Naive thymus-derived CD4-positive, alpha-beta T cell (primary cell): Measurements from ENCODE around the gene ZNF827. TPM values are rescaled to one million over a fixed set of nuclear protein-coding genes. Genes with fewer than 3 reads are reported as not detected.

Source experiments
- ATAC-seq: fragments of 150-1000 bp; cut with Tn5 transposase; 2 replicates; pipeline ENCODE4 v1.10.0; 2021; ENCODE audit warnings: mild to moderate bottlenecking, moderate library complexity
- CTCF ChIA-PET: fragments of 350-600 bp; sonication (Branson Sonifier 250); formaldehyde crosslinking; loops from one replicate; lab custom pipeline; 2021; ENCODE audit warnings: antibody characterized with exemption; lab: Charles Lee
- POLR2A ChIA-PET: fragments of 350-600 bp; sonication (Branson Sonifier 250); formaldehyde crosslinking; loops from one replicate; lab custom pipeline; 2021; ENCODE audit warnings: antibody characterized with exemption, inconsistent platforms; lab: Charles Lee
- DNase-seq, 9 donors: peaks; one replicate each; pipeline versions ENCODE4 v3.0.0 to v3.0.0-alpha.2; 2020 to 2022; ENCODE audit warnings: mixed read lengths in 1 of 9
- H3K27ac ChIP-seq: one replicate; pipeline ENCODE4 v1.7.0; 2013; ENCODE audit warnings: mild to moderate bottlenecking, low read depth, low read length, moderate library complexity
- H3K27me3 ChIP-seq, 2 donors: one replicate each; pipeline ENCODE4 v1.7.0; 2013; ENCODE audit warnings: low read length in 2 of 2, mild to moderate bottlenecking in 2 of 2, moderate library complexity in 2 of 2; ENCODE audit not compliant: control insufficient read depth in 2 of 2, insufficient read depth in 2 of 2
- H3K36me3 ChIP-seq, 3 experiments: 1 replicate in 2 of 3; 2 replicates in 1 of 3; pipeline ENCODE4 v1.7.0; 2013; ENCODE audit warnings: low read length in 3 of 3, mild to moderate bottlenecking in 3 of 3, moderate library complexity in 1 of 3; ENCODE audit not compliant: insufficient read depth in 3 of 3, control insufficient read depth in 2 of 3
- H3K4me1 ChIP-seq, 2 donors: one replicate each; pipeline ENCODE4 v1.7.0; 2013; ENCODE audit warnings: low read length in 2 of 2, mild to moderate bottlenecking in 2 of 2, moderate library complexity in 1 of 2; ENCODE audit not compliant: control insufficient read depth in 2 of 2, insufficient read depth in 2 of 2
- H3K4me3 ChIP-seq: 2 replicates; pipeline ENCODE4 v1.7.0; 2013; ENCODE audit warnings: mild to moderate bottlenecking, low read length
- H3K9me3 ChIP-seq, 3 experiments: 1 replicate in 2 of 3; 2 replicates in 1 of 3; pipeline ENCODE4 v1.7.0; 2013; ENCODE audit warnings: low read length in 3 of 3; ENCODE audit not compliant: control insufficient read depth in 2 of 3
- H3K27ac Mint-ChIP-seq, 9 donors: one replicate each; pipeline ENCODE4 v1.8.0; 2020 to 2022; ENCODE audit warnings: mixed read lengths in 9 of 9, mild to moderate bottlenecking in 8 of 9, moderate library complexity in 5 of 9, inconsistent platforms in 2 of 9
- H3K27me3 Mint-ChIP-seq, 5 donors: one replicate each; pipeline ENCODE4 v1.8.0; 2021 to 2022; ENCODE audit warnings: mixed read lengths in 5 of 5, mild to moderate bottlenecking in 1 of 5
- H3K36me3 Mint-ChIP-seq, 5 donors: one replicate each; pipeline ENCODE4 v1.8.0; 2020 to 2022; ENCODE audit warnings: mixed read lengths in 5 of 5, mild to moderate bottlenecking in 3 of 5, inconsistent platforms in 1 of 5
- H3K4me1 Mint-ChIP-seq, 7 donors: one replicate each; pipeline ENCODE4 v1.8.0; 2020 to 2022; ENCODE audit warnings: mixed read lengths in 7 of 7, mild to moderate bottlenecking in 3 of 7, inconsistent platforms in 1 of 7
- H3K4me3 Mint-ChIP-seq, 10 donors: one replicate each; pipeline ENCODE4 v1.8.0; 2020 to 2022; ENCODE audit warnings: mild to moderate bottlenecking in 10 of 10, mixed read lengths in 10 of 10, moderate library complexity in 6 of 10, inconsistent platforms in 2 of 10
- H3K9me3 Mint-ChIP-seq, 11 donors: one replicate each; pipeline ENCODE4 v1.8.0; 2020 to 2022; ENCODE audit warnings: mixed read lengths in 11 of 11, mild to moderate bottlenecking in 4 of 11, inconsistent platforms in 1 of 11, moderate library complexity in 1 of 11
- intact Hi-C, 2 donors: fragments of 100-400 bp; cut with micrococcal nuclease; formaldehyde crosslinking; loops; one replicate each; pipeline ENCODE4 v1.15.1; 2023
- polyA plus RNA-seq, 2 donors: library from polyadenylated mRNA; unstranded; fragments of 300-500 nt; fragmentation: Illumina TruSeq; gene quantifications; one replicate each; pipeline ENCODE4 v1.2.3, GENCODE V29; 2021
- total RNA-seq, 6 experiments: library from RNA in 5 of 6; stranded (reverse) in 5 of 6; gene quantifications; 1 replicate in 5 of 6; 2 replicates in 1 of 6; pipeline ENCODE4 v1.2.3 and lab custom pipeline; 2021 to 2026

The ZNF827 gene
- total and polyA plus RNA-seq, 7 experiments from 2014 or later = 2.3 to 32.2 (median 21.7) TPM

- H3K9me3 Mint-ChIP-seq = peaks cover 0 to 3% (median 0%) of the 10 kb centered on the region in 11 donors
These were observed 202.3 kb downstream of the ZNF827 start for GRCh38 chr4:145736241-145736831.

GRCh38 chr4:145735827-145736226, 202.8 kb downstream of the ZNF827 start:
- peaks cover 0 to 3% (median 0%) of the 10 kb centered on the region in 11 donors for H3K9me3 Mint-ChIP-seq
- intact Hi-C loops = loop anchor here (10.0 kb wide), 2 partner anchors 1209 to 1879 kb away; partner anchors contain the start of genes TMEM184C (in 1 of the 2) and TTC29 (in 1 of the 2)
- ATAC-seq = no peak
- POLR2A ChIA-PET = interaction anchor here (0.6 to 1.4 kb wide), 2 partner anchors 200 to 638 kb away, joined by 4 to 5 read pairs; partner anchors contain the start of genes ABCE1 and ANAPC10
- no peak overlapping the region for H3K4me3 Mint-ChIP-seq
- H3K4me1 Mint-ChIP-seq = peaks cover 0 to 13% (median 9%) of the 10 kb centered on the region in 7 donors
- no peak overlapping the region for H3K27ac ChIP-seq
- H3K27me3 ChIP-seq = no peaks in the 10 kb centered on the region
- H3K27ac Mint-ChIP-seq = no peak overlapping the region
- no peaks in the 10 kb centered on the region for H3K36me3 ChIP-seq
- H3K4me3 ChIP-seq = no peak overlapping the region
- no peak for DNase-seq
- H3K27me3 Mint-ChIP-seq = peaks cover 0 to 5% (median 0%) of the 10 kb centered on the region in 5 donors
- H3K36me3 Mint-ChIP-seq = no peaks in the 10 kb centered on the region
- peaks cover 0 to 4% of the 10 kb centered on the region in 2 donors for H3K4me1 ChIP-seq
- no peaks in the 10 kb centered on the region for H3K9me3 ChIP-seq
- CTCF ChIA-PET = no interaction called here

More at GRCh38 chr4:145736241-145736831, 202.3 kb downstream of the ZNF827 start:
- CTCF ChIA-PET = no interaction called here
- H3K27me3 ChIP-seq = no peaks in the 10 kb centered on the region
- no peak overlapping the region for H3K4me3 ChIP-seq
- H3K9me3 ChIP-seq = no peaks in the 10 kb centered on the region
- no peak overlapping the region for H3K27ac ChIP-seq
- peaks cover 0 to 4% of the 10 kb centered on the region in 2 donors for H3K4me1 ChIP-seq
- no peak overlapping the region for H3K4me3 Mint-ChIP-seq
- H3K36me3 Mint-ChIP-seq = no peaks in the 10 kb centered on the region
- H3K27me3 Mint-ChIP-seq = peaks cover 0 to 5% (median 0%) of the 10 kb centered on the region in 5 donors
- DNase-seq (no peak), ATAC-seq (no peak)
- no peak overlapping the region for H3K27ac Mint-ChIP-seq
- POLR2A ChIA-PET = interaction anchor here (1.4 kb wide), 1 partner anchor 638 kb away, joined by 4 read pairs; the partner anchor contains the start of genes ABCE1 and ANAPC10
- H3K36me3 ChIP-seq = no peaks in the 10 kb centered on the region
- intact Hi-C loops = loop anchor here (10.0 kb wide), 2 partner anchors 1208 to 1878 kb away; partner anchors contain the start of genes TMEM184C (in 1 of the 2) and TTC29 (in 1 of the 2)
- H3K4me1 Mint-ChIP-seq = peaks cover 0 to 12% (median 9%) of the 10 kb centered on the region in 7 donors

- H3K9me3 Mint-ChIP-seq = peaks cover 0 to 3% (median 0%) of the 10 kb centered on the region in 11 donors
- peaks cover 0 to 4% of the 10 kb centered on the region in 2 donors for H3K4me1 ChIP-seq
- H3K36me3 ChIP-seq = no peaks in the 10 kb centered on the region
- no peak overlapping the region for H3K27ac ChIP-seq
- H3K4me3 ChIP-seq = no peak overlapping the region
- peaks cover 0 to 13% (median 9%) of the 10 kb centered on the region in 7 donors for H3K4me1 Mint-ChIP-seq
- peak overlapping the region in 2 of 9 donors; percentile 1 to 28 for H3K27ac Mint-ChIP-seq
- H3K36me3 Mint-ChIP-seq = no peaks in the 10 kb centered on the region
- intact Hi-C loops = loop anchor here (10.0 kb wide), 2 partner anchors 1209 to 1879 kb away; partner anchors contain the start of genes TMEM184C (in 1 of the 2) and TTC29 (in 1 of the 2)
- no peak for DNase-seq
- CTCF ChIA-PET = no interaction called here
- no peaks in the 10 kb centered on the region for H3K27me3 ChIP-seq
- POLR2A ChIA-PET = interaction anchor here (0.6 kb wide), 1 partner anchor 200 kb away, joined by 5 read pairs; no protein-coding TSS in a partner anchor
- no peaks in the 10 kb centered on the region for H3K9me3 ChIP-seq
- peak overlapping the region in 1 of 10 donors; percentile 5 for H3K4me3 Mint-ChIP-seq
- peaks cover 0 to 4% (median under 1%) of the 10 kb centered on the region in 5 donors for H3K27me3 Mint-ChIP-seq
- no peak for ATAC-seq
These were observed 203.3 kb downstream of the ZNF827 start for GRCh38 chr4:145735347-145735675.

- intact Hi-C loops = loop anchor here (5.0 to 10.0 kb wide), 4 partner anchors 93 to 1880 kb away; partner anchors contain the start of genes LSM6 (in 1 of the 2), TMEM184C (in 1 of the 2) and TTC29 (in 1 of the 2)
- H3K4me3 Mint-ChIP-seq = peak overlapping the region in 2 of 10 donors; percentile 78 to 81
- no peaks in the 10 kb centered on the region for H3K36me3 ChIP-seq
- no peak overlapping the region for H3K4me3 ChIP-seq
- no peak for DNase-seq
- H3K27me3 ChIP-seq = no peaks in the 10 kb centered on the region
- H3K9me3 Mint-ChIP-seq = peaks cover 0 to 3% (median 0%) of the 10 kb centered on the region in 11 donors
- peak overlapping the region in 4 of 9 donors; percentile 40 to 64 (median 51) for H3K27ac Mint-ChIP-seq
- no peak for ATAC-seq
- peaks cover 0 to 13% (median 9%) of the 10 kb centered on the region in 7 donors for H3K4me1 Mint-ChIP-seq
- H3K9me3 ChIP-seq = no peaks in the 10 kb centered on the region
- peaks cover 0 to 6% (median 2%) of the 10 kb centered on the region in 5 donors for H3K27me3 Mint-ChIP-seq
- H3K27ac ChIP-seq = no peak overlapping the region
- H3K4me1 ChIP-seq = peaks cover 0 to 4% of the 10 kb centered on the region in 2 donors
- ChIA-PET CTCF (no interaction called here), POLR2A (interaction anchor here (0.6 kb wide), 1 partner anchor 201 kb away, joined by 5 read pairs; no protein-coding TSS in a partner anchor)
- no peaks in the 10 kb centered on the region for H3K36me3 Mint-ChIP-seq
These were observed 203.9 kb downstream of the ZNF827 start for GRCh38 chr4:145734576-145735346.

- ChIA-PET CTCF (interaction anchor here (0.7 kb wide), 1 partner anchor 93 kb away, joined by 3 read pairs; no protein-coding TSS in a partner anchor), POLR2A (no interaction called here)
- H3K9me3 ChIP-seq = no peaks in the 10 kb centered on the region
- ATAC-seq (no peak), DNase-seq (no peak)
- Mint-ChIP-seq H3K4me1 (peaks cover 0 to 13% (median 9%) of the 10 kb centered on the region in 7 donors), H3K36me3 (no peaks in the 10 kb centered on the region), H3K27ac (peak overlapping the region in 3 of 9 donors; percentile 44 to 62 (median 59)), H3K4me3 (peak overlapping the region; percentile 72 to 86 (median 82)), H3K9me3 (peaks cover 0 to 3% (median 0%) of the 10 kb centered on the region in 11 donors), H3K27me3 (peaks cover 0 to 11% (median 3%) of the 10 kb centered on the region in 5 donors)
- H3K4me1 ChIP-seq = peaks cover 0 to 4% of the 10 kb centered on the region in 2 donors
- intact Hi-C loops = loop anchor here (5.0 to 10.0 kb wide), 4 partner anchors 93 to 1881 kb away; partner anchors contain the start of genes LSM6 (in 1 of the 2), TMEM184C (in 1 of the 2) and TTC29 (in 1 of the 2)
- H3K36me3 ChIP-seq = no peaks in the 10 kb centered on the region
- H3K4me3 ChIP-seq = no peak overlapping the region
- no peaks in the 10 kb centered on the region for H3K27me3 ChIP-seq
- H3K27ac ChIP-seq = no peak overlapping the region
These were observed 204.6 kb downstream of the ZNF827 start for GRCh38 chr4:145734031-145734430.
